H1 (cell line): ENCODE measurements around the gene MROH2B. TPM values are rescaled to one million over a fixed set of nuclear protein-coding genes. Genes with fewer than 3 reads are reported as not detected.

Experiments
- BACH1 ChIP-seq: IDR thresholded peaks from 2 replicates; pipeline ENCODE4 v1.6.1; 2012; ENCODE audit warnings: low read length, improper control_type of control experiment
- CREB1 ChIP-seq: IDR thresholded peaks from 2 replicates; pipeline ENCODE4 v1.6.1; 2012; ENCODE audit warnings: inconsistent platforms
- GABPA ChIP-seq: IDR thresholded peaks from 2 replicates; pipeline ENCODE4 v1.6.1; 2011; ENCODE audit warnings: mild to moderate bottlenecking, low read length, moderate library complexity, borderline replicate concordance; ENCODE audit not compliant: insufficient read depth
- POU5F1 ChIP-seq: IDR thresholded peaks from 2 replicates; pipeline ENCODE4 v1.6.1; 2011; ENCODE audit warnings: low read depth, mild to moderate bottlenecking, low read length, moderate library complexity
- SIN3A ChIP-seq, 2 experiments: IDR thresholded peaks in 1 of 2; conservative IDR thresholded peaks in 1 of 2; 2 replicates each; pipeline ENCODE4 v1.6.1; 2011 to 2012; ENCODE audit warnings: low read length in 2 of 2, improper control_type of control experiment in 1 of 2, low read depth in 1 of 2, mild to moderate bottlenecking in 1 of 2
- TEAD4 ChIP-seq: IDR thresholded peaks from 2 replicates; pipeline ENCODE4 v1.6.1; 2012; ENCODE audit warnings: low read depth, low read length, inconsistent platforms, mixed read lengths
- polyA plus RNA-seq, 7 experiments: library from polyadenylated mRNA; depleted of rRNA in 3 of 7; stranded (reverse) in 5 of 7; unstranded in 2 of 7; fragments of >200 nt in 5 of 7; fragments of 200-250 nt in 2 of 7; gene quantifications; 1 replicate in 5 of 7; 2 replicates in 1 of 7; 4 replicates in 1 of 7; pipeline versions ENCODE4 v1.2.1 to v1.2.3, GENCODE V29; 2011 to 2013; ENCODE audit warnings: missing spikeins in 2 of 7, mixed read lengths in 2 of 7
- total RNA-seq: library from RNA; stranded (reverse); fragmentation: NEBNext Ultra II Directional; extraction: Animal tissue kit (Norgen Biotek cat#: 25700); gene quantifications from 2 replicates; pipeline ENCODE4 v1.2.1, GENCODE V29; 2021
- TF ChIP-seq, protein P1 (sequence below), 3 experiments: IDR thresholded peaks; 1 replicate in 2 of 3; 2 replicates in 1 of 3; pipeline versions ENCODE4 v1.5.1 to v1.6.1; 2011; ENCODE audit warnings: low read length in 3 of 3, mild to moderate bottlenecking in 3 of 3, inconsistent platforms in 2 of 3, low read depth in 1 of 3, moderate library complexity in 1 of 3; ENCODE audit not compliant: insufficient read depth in 1 of 3; ENCODE audit errors: control extremely low read depth in 1 of 3

Gene MROH2B
- total and polyA plus RNA-seq, 2 of the 8 experiments (the other 6 are each of a cell fraction or from before 2014, with no cell fraction given), result not detected

DNA sequence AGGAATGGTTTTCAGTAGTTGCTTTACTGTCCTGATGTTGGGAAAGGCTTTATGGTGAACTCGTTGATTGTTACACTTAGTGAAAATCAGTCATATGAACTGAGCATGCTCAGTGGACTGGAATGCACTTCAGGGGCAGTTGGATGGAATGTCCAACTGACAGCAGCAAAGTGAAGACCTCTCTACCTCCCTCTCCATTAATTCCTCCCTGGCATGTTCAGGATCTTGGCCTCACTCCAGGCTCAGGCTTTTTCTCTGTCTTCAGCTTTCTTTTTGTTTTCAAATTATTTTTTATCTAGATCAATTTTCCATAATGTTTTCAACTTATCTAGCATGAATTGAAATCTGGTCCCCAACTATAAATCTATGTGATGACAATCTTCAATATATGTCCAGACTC, at the start of gene MROH2B (continued):
- TF ChIP-seq, protein P1, sequence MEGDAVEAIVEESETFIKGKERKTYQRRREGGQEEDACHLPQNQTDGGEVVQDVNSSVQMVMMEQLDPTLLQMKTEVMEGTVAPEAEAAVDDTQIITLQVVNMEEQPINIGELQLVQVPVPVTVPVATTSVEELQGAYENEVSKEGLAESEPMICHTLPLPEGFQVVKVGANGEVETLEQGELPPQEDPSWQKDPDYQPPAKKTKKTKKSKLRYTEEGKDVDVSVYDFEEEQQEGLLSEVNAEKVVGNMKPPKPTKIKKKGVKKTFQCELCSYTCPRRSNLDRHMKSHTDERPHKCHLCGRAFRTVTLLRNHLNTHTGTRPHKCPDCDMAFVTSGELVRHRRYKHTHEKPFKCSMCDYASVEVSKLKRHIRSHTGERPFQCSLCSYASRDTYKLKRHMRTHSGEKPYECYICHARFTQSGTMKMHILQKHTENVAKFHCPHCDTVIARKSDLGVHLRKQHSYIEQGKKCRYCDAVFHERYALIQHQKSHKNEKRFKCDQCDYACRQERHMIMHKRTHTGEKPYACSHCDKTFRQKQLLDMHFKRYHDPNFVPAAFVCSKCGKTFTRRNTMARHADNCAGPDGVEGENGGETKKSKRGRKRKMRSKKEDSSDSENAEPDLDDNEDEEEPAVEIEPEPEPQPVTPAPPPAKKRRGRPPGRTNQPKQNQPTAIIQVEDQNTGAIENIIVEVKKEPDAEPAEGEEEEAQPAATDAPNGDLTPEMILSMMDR (IDR thresholded peaks at IDR 0.05; ENCODE audit: control extremely low read depth in 1 of 3, insufficient read depth in 1 of 3, low read depth in 1 of 3, low read length in 3 of 3), result no peak
- TF ChIP-seq POU5F1, result no peak
- TF ChIP-seq TEAD4, result no peak
- no peak for TF ChIP-seq SIN3A (conservative IDR thresholded peaks at IDR 0.05 in 1 of 2, IDR thresholded peaks at IDR 0.05 in 1 of 2; ENCODE audit: low read depth in 1 of 2, low read length in 2 of 2)
- no peak for TF ChIP-seq CREB1
- no peak for TF ChIP-seq BACH1
- TF ChIP-seq GABPA, result no peak
